Smooth muscle cell (in vitro differentiated cells): Measurements from ENCODE around the gene SRBD1. TPM values are rescaled to one million over a fixed set of nuclear protein-coding genes. Genes with fewer than 3 reads are reported as not detected.

Experiments used
- DNase-seq: peaks from one replicate; lab custom pipeline; 2025; ENCODE audit not compliant: unreplicated experiment; lab: John Stamatoyannopoulos, UW
- H2AFZ ChIP-seq: fragments of 200-600 bp; sonication (generic); 2 replicates; pipeline ENCODE4 v1.6.0; 2016; ENCODE audit warnings: antibody characterized with exemption, low read depth, mild to moderate bottlenecking
- H3F3A ChIP-seq: fragments of 200-600 bp; sonication (generic); 2 replicates; pipeline ENCODE4 v1.6.0; 2017; ENCODE audit warnings: antibody characterized with exemption, low read depth
- H3K27ac ChIP-seq: fragments of 200-600 bp; sonication (generic); 2 replicates; pipeline ENCODE4 v1.5.1; 2016; ENCODE audit warnings: low read depth, mild to moderate bottlenecking
- H3K27me3 ChIP-seq: fragments of 200-600 bp; sonication (generic); 2 replicates; pipeline ENCODE4 v1.6.1; 2016; ENCODE audit warnings: low read depth, mild to moderate bottlenecking
- H3K36me3 ChIP-seq: fragments of 200-600 bp; sonication (generic); 2 replicates; pipeline ENCODE4 v1.5.1; 2016; ENCODE audit warnings: low read depth
- H3K4me1 ChIP-seq: fragments of 200-600 bp; sonication (generic); 2 replicates; pipeline ENCODE4 v1.5.1; 2016; ENCODE audit warnings: low read depth
- H3K4me2 ChIP-seq: fragments of 200-600 bp; sonication (generic); 2 replicates; pipeline ENCODE4 v1.6.0; 2016; ENCODE audit warnings: mild to moderate bottlenecking
- H3K4me3 ChIP-seq: fragments of 200-600 bp; sonication (generic); 2 replicates; pipeline ENCODE4 v1.5.1; 2016; ENCODE audit warnings: mild to moderate bottlenecking
- H3K79me2 ChIP-seq: fragments of 200-600 bp; sonication (generic); 2 replicates; pipeline ENCODE4 v1.6.0; 2016; ENCODE audit warnings: low read depth, mild to moderate bottlenecking
- H3K9ac ChIP-seq: fragments of 200-600 bp; sonication (generic); 2 replicates; pipeline ENCODE4 v1.6.0; 2016; ENCODE audit warnings: low read depth
- H3K9me3 ChIP-seq: fragments of 200-600 bp; sonication (generic); replicated peaks from 2 replicates; pipeline ENCODE4 v1.5.1; 2016; ENCODE audit warnings: low read depth
- H4K20me1 ChIP-seq: fragments of 200-600 bp; sonication (generic); 2 replicates; pipeline ENCODE4 v1.6.0; 2016; ENCODE audit warnings: low read depth
- WGBS: methylation state at CpG from one replicate; pipeline ENCODE4 v1.1.7; 2016; ENCODE audit warnings: low lambda C conversion rate; 5-methylcytosine and 5-hydroxymethylcytosine counted together
- polyA plus RNA-seq: library from polyadenylated mRNA; unstranded; fragments of >200 nt; fragmentation: Nextera tagmentation; extraction: Ambion mirVana; gene quantifications from 2 replicates; pipeline ENCODE4 v1.2.1, GENCODE V29; 2016
- total RNA-seq: library from RNA; depleted of rRNA; stranded (reverse); fragments of >200 nt; gene quantifications from 2 replicates; pipeline ENCODE4 v1.2.3, GENCODE V29; 2014
- TF ChIP-seq, protein P1 (sequence below): fragments of 200-600 bp; sonication (generic); IDR thresholded peaks from 2 replicates; pipeline ENCODE4 v1.5.1; 2017; ENCODE audit warnings: borderline replicate concordance, mild to moderate bottlenecking, antibody characterized with exemption; ENCODE audit not compliant: insufficient read depth, poor library complexity, severe bottlenecking

Gene SRBD1
- total and polyA plus RNA-seq, 2 experiments from 2014 or later: 11.1 to 22.5 TPM

DNA sequence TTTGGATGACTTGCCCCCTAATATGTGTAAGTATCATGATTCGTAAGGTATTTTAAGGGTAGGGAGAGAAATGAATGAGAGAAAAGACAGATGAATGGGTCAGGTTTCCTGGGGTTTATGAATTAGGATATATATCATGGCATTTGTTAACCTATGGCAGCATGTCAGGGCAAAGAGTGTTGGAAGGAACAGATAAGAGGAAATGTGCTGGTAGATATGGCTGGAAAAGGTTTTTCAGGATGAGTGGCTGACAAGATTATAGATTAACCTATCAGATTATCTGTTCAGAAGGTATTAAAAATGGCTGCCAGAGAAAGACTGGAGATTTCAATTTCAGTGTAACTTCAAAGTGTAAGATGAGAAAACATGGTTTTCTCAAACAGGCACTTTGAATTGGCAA, 67.8 kb downstream of the SRBD1 start:
- Histone ChIP-seq H3K4me1 (no peaks in the 10 kb centered on the region), H3K36me3 (peaks cover 5% of the 10 kb centered on the region), H3K79me2 (no peaks in the 10 kb centered on the region), H3K4me2 (no peak overlapping the region), H3K27ac (no peak overlapping the region), H3K4me3 (no peak overlapping the region), H3F3A (no peaks in the 10 kb centered on the region), H3K9me3 (no peaks in the 10 kb centered on the region), H3K27me3 (no peaks in the 10 kb centered on the region), H2AFZ (no peak overlapping the region), H4K20me1 (no peaks in the 10 kb centered on the region), H3K9ac (no peak overlapping the region)
- TF ChIP-seq, protein P1, sequence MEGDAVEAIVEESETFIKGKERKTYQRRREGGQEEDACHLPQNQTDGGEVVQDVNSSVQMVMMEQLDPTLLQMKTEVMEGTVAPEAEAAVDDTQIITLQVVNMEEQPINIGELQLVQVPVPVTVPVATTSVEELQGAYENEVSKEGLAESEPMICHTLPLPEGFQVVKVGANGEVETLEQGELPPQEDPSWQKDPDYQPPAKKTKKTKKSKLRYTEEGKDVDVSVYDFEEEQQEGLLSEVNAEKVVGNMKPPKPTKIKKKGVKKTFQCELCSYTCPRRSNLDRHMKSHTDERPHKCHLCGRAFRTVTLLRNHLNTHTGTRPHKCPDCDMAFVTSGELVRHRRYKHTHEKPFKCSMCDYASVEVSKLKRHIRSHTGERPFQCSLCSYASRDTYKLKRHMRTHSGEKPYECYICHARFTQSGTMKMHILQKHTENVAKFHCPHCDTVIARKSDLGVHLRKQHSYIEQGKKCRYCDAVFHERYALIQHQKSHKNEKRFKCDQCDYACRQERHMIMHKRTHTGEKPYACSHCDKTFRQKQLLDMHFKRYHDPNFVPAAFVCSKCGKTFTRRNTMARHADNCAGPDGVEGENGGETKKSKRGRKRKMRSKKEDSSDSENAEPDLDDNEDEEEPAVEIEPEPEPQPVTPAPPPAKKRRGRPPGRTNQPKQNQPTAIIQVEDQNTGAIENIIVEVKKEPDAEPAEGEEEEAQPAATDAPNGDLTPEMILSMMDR: no peak
- WGBS: 100% methylated on average over 1 of the region's 1 CpG
- no peak for DNase-seq

DNA sequence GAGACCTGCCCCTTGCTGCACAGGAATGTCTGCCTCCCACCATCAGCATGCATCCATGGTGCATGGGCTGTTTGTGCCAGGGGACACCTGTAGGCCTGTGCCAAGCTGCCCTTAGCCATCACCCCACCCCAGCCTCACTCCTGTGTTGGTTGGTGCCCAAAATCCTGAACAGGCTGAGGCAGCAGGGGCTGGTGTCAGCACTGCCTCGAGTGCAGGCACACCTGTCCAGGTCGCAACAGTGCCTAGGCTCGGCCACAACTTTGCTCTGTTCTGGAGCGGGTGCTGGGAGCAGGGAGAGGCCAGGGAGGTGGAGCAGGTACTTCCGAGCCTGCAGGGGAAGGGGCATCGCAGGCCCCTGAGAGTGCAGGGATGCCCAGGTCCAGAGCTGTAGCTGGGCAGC, 69.1 kb downstream of the SRBD1 start:
- Histone ChIP-seq H2AFZ (no peak overlapping the region), H3K4me3 (no peak overlapping the region), H3K27me3 (no peaks in the 10 kb centered on the region), H3K36me3 (peaks cover 5% of the 10 kb centered on the region), H3K4me2 (no peak overlapping the region), H3K79me2 (no peaks in the 10 kb centered on the region), H3K4me1 (no peaks in the 10 kb centered on the region), H3K9ac (no peak overlapping the region), H4K20me1 (no peaks in the 10 kb centered on the region), H3K27ac (no peak overlapping the region), H3K9me3 (no peaks in the 10 kb centered on the region), H3F3A (no peaks in the 10 kb centered on the region)
- 96% methylated on average over 6 of the region's 6 CpGs for WGBS
- no peak for DNase-seq
- TF ChIP-seq, protein P1: no peak

DNA sequence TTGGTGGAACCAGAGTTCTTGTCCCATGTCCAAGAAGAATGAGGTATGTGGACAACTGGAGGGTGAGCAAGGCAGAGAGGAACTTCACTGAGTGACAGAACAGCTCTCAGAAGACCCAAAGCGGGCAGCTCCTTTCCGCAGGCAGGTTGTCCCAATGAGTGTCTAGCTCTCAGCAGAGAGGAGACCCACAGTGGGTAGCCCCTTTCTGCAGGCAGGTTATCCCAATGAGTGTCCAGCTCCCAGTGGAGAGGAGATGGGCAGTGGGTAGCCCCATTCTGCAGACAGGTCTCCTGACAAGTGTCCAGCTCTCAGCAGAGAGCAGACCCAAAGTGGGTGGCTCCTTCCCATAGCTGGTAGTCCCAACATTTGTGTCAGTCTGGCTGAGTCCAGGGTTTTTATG, 69.6 kb downstream of the SRBD1 start:
- Histone ChIP-seq H3K36me3 (peaks cover 5% of the 10 kb centered on the region), H3K9me3 (no peaks in the 10 kb centered on the region), H3K4me1 (no peaks in the 10 kb centered on the region), H3K4me2 (no peak overlapping the region), H3K79me2 (no peaks in the 10 kb centered on the region), H4K20me1 (no peaks in the 10 kb centered on the region), H3K4me3 (no peak overlapping the region), H3F3A (no peaks in the 10 kb centered on the region), H3K9ac (no peak overlapping the region), H2AFZ (no peak overlapping the region), H3K27me3 (no peaks in the 10 kb centered on the region), H3K27ac (no peak overlapping the region)
- no peak for DNase-seq
- TF ChIP-seq, protein P1: no peak
- WGBS: 100% methylated on average over 2 of the region's 2 CpGs

DNA sequence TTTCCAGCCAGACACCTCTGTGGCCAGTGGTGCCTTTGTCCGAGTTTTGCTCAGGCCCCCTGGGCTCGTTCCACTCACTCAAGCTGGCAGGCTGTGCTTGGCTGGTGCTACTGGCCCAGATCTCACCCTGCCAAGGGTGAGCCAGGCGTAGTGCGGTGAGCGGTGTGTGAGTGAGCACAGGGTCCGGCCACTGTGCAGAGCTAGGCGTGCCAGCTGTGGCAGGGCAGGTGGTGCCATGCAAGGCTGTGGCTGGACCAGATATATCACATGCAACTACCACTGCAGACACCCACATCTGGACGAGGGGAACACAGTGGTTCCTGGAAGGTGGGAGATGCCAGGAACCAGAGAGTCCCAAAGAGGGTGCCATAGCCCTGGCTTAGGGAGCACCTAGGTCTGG, 70.1 kb downstream of the SRBD1 start:
- Histone ChIP-seq H2AFZ (no peak overlapping the region), H3F3A (no peaks in the 10 kb centered on the region), H3K4me1 (no peaks in the 10 kb centered on the region), H3K36me3 (peaks cover 5% of the 10 kb centered on the region), H3K27me3 (no peaks in the 10 kb centered on the region), H3K4me3 (no peak overlapping the region), H4K20me1 (no peaks in the 10 kb centered on the region), H3K9ac (no peak overlapping the region), H3K4me2 (no peak overlapping the region), H3K9me3 (no peaks in the 10 kb centered on the region), H3K27ac (no peak overlapping the region), H3K79me2 (no peaks in the 10 kb centered on the region)
- TF ChIP-seq, protein P1: no peak
- 95% methylated on average over 8 of the region's 8 CpGs for WGBS
- no peak for DNase-seq
